Activated CD4-positive, alpha-beta T cell treated with anti-CD3 and anti-CD28 coated beads, Interleukin-2, amount 10 ng/mL, durations not matched to agents 24 days and 14 days (primary cell): Measurements from ENCODE around the gene ADAMTSL3. TPM values are rescaled to one million over a fixed set of nuclear protein-coding genes. Genes with fewer than 3 reads are reported as not detected.

Experiments
- DNase-seq: peaks from one replicate; pipeline ENCODE4 v3.0.0; 2022
- H3K27ac Mint-ChIP-seq: one replicate; pipeline ENCODE4 v1.8.0; 2022; ENCODE audit warnings: mild to moderate bottlenecking, mixed read lengths
- H3K27me3 Mint-ChIP-seq: one replicate; pipeline ENCODE4 v1.8.0; 2022; ENCODE audit warnings: mixed read lengths
- H3K36me3 Mint-ChIP-seq: one replicate; pipeline ENCODE4 v1.8.0; 2022; ENCODE audit warnings: low read depth, mild to moderate bottlenecking, mixed read lengths
- H3K4me1 Mint-ChIP-seq: one replicate; pipeline ENCODE4 v1.8.0; 2021; ENCODE audit warnings: mixed read lengths
- H3K4me3 Mint-ChIP-seq: one replicate; pipeline ENCODE4 v1.8.0; 2022; ENCODE audit warnings: mild to moderate bottlenecking, moderate library complexity, mixed read lengths
- H3K9me3 Mint-ChIP-seq: one replicate; pipeline ENCODE4 v1.8.0; 2021; ENCODE audit warnings: mixed read lengths
- intact Hi-C: fragments of 100-400 bp; cut with micrococcal nuclease; formaldehyde crosslinking; loops from one replicate; pipeline ENCODE4 v1.15.1; 2023
- total RNA-seq: library from RNA; stranded (reverse); gene quantifications from 2 replicates; pipeline ENCODE4 v1.2.3, GENCODE V29; 2022

ADAMTSL3 gene
- total RNA-seq, 1 donor from 2014 or later: not detected

DNA sequence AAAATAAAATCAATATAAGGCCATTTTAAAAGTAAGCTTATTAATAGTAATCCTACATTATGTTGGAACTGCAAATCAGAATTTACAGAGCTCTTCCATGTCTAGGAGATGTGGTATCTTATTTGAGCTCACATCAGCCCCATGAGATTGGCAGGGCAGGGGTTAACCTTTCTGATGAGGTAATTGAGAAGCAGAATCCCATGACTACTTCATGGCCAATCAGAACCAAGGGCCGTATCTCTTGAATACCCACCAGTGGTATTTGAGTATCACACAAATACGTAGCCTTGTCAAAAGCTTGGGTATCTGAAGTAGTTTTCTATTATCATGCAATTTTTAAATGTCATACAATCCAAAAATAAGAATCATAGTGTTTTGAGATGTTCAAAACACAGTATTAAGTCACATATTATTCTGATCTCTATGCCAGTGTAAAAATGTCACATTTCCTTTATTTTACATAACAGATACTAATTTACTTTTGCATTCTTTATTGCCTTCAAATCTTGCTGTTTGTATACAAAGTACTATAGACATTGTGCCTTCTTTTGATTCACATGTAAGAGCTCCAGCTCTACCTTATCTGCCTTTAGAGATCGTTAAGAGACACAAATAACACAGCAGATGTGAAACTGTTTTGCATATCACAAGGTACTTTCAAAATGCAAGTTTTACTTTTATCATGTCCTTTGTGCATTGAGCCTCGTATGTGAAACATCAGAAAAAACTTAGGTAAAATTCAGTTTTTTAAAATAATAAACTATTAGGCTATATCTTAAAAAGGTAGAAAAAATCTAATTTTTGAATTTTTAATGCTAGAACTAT is 329.9 kb downstream of the ADAMTSL3 start:
- DNase-seq: no peak
- H3K27me3 Mint-ChIP-seq: no peaks in the 10 kb centered on the region
- no peaks in the 10 kb centered on the region for H3K4me1 Mint-ChIP-seq
- no peaks in the 10 kb centered on the region for H3K9me3 Mint-ChIP-seq
- intact Hi-C loops: no loop called here
- no peak overlapping the region for H3K27ac Mint-ChIP-seq
- no peaks in the 10 kb centered on the region for H3K36me3 Mint-ChIP-seq
- H3K4me3 Mint-ChIP-seq: no peak overlapping the region

DNA sequence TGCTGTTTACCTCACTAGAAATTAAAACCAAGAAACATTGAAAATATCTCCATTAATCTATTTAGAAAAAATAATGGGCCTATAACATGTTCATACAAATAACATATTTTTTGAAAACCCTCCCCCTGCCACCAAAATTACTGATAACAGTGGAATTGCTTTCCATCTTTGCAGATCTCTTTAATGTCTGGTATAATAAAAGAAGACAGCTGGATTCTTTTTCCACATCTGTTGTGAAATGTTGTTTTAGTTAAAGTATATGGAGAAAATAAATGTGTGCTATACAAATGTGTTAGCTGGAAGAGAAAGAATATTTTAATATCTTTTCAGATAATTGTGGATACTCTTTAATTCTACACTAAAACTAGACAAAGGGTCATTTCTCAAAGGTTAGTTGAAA is 330.7 kb downstream of the ADAMTSL3 start:
- H3K4me1 Mint-ChIP-seq: no peaks in the 10 kb centered on the region
- no peaks in the 10 kb centered on the region for H3K9me3 Mint-ChIP-seq
- no peak overlapping the region for H3K4me3 Mint-ChIP-seq
- no peaks in the 10 kb centered on the region for H3K27me3 Mint-ChIP-seq
- DNase-seq: no peak
- no peak overlapping the region for H3K27ac Mint-ChIP-seq
- intact Hi-C loops: no loop called here
- H3K36me3 Mint-ChIP-seq: no peaks in the 10 kb centered on the region

DNA sequence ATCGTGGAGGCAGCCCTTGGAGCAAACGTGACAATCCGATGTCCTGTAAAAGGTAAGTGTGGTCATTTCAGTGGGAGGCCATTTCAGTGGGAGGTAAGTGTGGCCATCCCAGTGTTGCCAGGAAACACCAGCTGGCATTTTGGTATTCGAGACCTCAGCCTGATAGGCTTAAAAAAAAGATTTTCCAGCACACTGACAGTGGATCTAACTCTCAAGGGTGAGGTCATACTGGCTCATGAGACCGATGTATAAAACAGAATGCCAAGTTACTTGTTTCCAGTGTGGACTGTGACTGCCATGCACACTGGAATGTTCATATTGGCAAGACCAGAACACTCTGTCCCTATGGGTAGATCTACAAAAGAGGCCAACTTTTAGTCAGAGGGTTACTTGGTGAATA is 337.2 kb downstream of the ADAMTSL3 start:
- H3K27ac Mint-ChIP-seq: no peak overlapping the region
- no peaks in the 10 kb centered on the region for H3K4me1 Mint-ChIP-seq
- intact Hi-C loops: no loop called here
- peaks cover 1% of the 10 kb centered on the region for H3K27me3 Mint-ChIP-seq
- no peaks in the 10 kb centered on the region for H3K9me3 Mint-ChIP-seq
- H3K4me3 Mint-ChIP-seq: no peak overlapping the region
- H3K36me3 Mint-ChIP-seq: no peaks in the 10 kb centered on the region
- DNase-seq: no peak

DNA sequence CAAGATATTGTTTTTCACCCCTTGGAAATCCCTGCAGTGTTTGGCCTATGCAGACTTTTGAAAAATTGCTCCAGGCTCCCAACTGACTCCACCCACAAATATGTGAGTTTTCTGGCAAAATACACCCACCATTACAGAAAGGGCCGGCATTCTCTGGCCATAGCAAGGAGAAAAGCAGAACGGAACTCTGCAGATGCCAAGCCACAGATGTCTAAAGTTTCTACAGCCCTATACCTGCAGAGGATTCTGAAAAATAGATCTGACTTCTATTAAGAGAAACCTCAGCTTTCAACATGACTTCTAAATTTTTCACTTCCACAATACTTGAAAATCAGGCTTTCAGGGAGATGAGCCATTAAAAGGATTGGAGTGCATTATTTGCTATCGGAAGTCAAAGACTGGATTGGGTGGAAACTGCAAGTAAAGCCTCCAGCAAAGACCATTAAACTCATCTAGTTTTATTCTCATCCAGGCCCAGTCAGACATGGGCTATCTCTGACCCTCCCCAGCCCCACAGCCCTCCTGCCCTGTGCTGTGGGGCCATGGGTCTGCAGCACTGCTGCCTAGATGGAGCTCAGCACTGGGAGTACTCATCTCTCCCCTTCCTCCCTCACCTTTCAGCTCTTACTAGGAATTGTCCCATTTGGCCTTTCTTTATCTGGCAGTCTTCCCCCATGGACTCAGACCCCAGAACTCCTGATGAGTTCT is 338.6 kb downstream of the ADAMTSL3 start:
- intact Hi-C loops: no loop called here
- DNase-seq: no peak

DNA sequence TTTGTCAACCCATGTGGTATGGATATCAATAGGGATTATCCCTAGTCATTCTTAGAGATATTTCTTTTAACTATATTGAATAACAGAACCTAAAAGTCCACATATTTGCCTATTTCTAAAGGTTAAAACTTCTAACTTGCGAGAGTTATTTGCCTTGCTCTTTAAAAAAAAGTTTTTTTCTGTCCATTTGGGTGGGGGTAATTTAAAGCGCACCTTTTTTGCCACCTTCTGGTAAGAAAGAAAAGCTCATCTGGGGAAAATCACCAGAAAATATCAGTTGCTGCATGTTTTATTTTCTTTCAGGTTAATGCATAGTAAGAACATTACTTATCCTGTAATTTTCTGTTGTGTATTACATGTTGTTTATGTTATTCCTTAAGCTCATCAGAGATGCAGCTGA is 339.7 kb downstream of the ADAMTSL3 start:
- no peaks in the 10 kb centered on the region for H3K36me3 Mint-ChIP-seq
- no peak overlapping the region for H3K27ac Mint-ChIP-seq
- peaks cover 1% of the 10 kb centered on the region for H3K27me3 Mint-ChIP-seq
- no peaks in the 10 kb centered on the region for H3K4me1 Mint-ChIP-seq
- DNase-seq: no peak
- intact Hi-C loops: no loop called here
- H3K9me3 Mint-ChIP-seq: no peaks in the 10 kb centered on the region
- H3K4me3 Mint-ChIP-seq: no peak overlapping the region

More for the DNA sequence above, 338.6 kb downstream of the ADAMTSL3 start:
- Mint-ChIP-seq H3K27ac (no peak overlapping the region), H3K9me3 (no peaks in the 10 kb centered on the region), H3K36me3 (no peaks in the 10 kb centered on the region), H3K4me1 (no peaks in the 10 kb centered on the region), H3K4me3 (no peak overlapping the region), H3K27me3 (peaks cover 1% of the 10 kb centered on the region)

DNA sequence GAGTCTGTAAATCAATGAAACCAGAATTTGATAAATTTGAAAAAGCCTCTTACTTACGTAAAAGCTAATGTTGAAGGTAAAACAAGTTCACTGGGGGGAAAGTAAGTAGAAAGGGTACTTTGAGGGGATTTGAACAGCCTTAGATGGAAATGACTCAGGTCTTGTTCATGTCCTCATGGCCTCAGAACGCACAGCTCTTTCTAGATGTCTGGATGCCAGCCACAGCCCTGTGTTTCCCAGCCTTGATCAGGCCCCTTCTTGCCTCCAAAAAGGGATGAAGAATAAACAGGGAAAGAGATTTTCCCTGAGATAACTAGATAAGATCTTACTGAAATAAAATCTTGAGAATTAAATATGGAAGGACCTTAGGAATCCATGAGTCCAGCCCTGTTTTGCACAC is 344.6 kb downstream of the ADAMTSL3 start:
- Mint-ChIP-seq H3K36me3 (no peaks in the 10 kb centered on the region), H3K9me3 (no peaks in the 10 kb centered on the region), H3K27me3 (no peaks in the 10 kb centered on the region), H3K4me3 (no peak overlapping the region), H3K4me1 (no peaks in the 10 kb centered on the region), H3K27ac (no peak overlapping the region)
- intact Hi-C loops: no loop called here
- no peak for DNase-seq

DNA sequence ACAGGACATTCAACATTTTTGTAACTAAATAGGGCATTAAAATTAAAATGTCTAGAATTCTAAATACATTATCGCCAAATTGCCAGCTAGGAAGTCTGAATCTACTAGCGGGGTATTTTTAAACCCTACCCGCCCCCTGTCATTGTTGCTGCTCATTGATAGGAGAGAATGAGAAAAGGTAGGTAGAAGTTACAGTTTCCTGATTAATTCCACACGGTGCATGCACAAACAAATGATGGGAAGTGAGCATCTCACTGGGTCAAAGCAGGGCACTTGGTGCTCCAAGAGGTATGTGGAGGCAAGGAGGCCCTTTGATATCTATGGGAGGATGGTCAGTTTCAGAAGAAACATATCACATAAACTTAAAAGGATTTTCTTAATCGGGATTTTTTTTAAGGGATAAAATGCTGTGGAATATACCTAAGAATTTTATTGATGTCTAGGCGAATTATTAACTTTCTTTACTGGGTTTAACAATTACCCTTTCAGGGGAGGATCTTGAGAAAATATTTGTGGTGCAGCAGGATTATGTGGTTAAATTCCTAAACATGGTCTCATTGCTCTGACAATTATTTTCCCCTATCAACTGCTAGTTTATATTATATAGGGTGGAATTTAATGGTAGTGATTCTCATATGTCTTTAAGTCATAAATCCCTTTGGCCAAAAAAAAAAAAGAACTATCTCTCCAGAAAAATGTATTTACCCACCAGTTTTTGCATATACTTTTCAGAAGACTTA is 345.6 kb downstream of the ADAMTSL3 start:
- intact Hi-C loops: no loop called here
- no peak overlapping the region for H3K27ac Mint-ChIP-seq

DNA sequence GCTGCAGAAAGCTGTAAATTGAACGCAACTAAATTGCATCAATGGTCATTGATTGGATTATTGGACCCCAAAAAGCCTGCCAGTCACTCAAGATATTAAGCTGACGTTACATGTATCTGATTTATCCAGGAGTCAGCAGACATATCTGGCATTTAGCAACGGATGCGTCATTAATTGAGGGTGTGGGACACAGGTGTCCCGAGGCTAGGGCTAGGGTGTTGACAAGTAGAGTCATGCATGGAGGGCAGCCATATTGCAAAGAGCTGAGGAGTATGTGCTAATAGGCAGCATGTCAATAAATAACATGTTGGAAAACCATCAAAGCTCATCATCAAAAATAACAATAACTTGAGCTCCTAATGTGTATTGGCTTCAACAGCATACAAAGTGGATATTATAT is 347.1 kb downstream of the ADAMTSL3 start:
- Mint-ChIP-seq H3K9me3 (no peaks in the 10 kb centered on the region), H3K4me1 (no peaks in the 10 kb centered on the region), H3K27ac (no peak overlapping the region), H3K27me3 (no peaks in the 10 kb centered on the region), H3K4me3 (no peak overlapping the region), H3K36me3 (no peaks in the 10 kb centered on the region)
- intact Hi-C loops: no loop called here
- DNase-seq: no peak

More for the DNA sequence above, 345.6 kb downstream of the ADAMTSL3 start:
- Mint-ChIP-seq H3K27me3 (no peaks in the 10 kb centered on the region), H3K4me3 (no peak overlapping the region), H3K4me1 (no peaks in the 10 kb centered on the region), H3K36me3 (no peaks in the 10 kb centered on the region), H3K9me3 (no peaks in the 10 kb centered on the region)
- no peak for DNase-seq

DNA sequence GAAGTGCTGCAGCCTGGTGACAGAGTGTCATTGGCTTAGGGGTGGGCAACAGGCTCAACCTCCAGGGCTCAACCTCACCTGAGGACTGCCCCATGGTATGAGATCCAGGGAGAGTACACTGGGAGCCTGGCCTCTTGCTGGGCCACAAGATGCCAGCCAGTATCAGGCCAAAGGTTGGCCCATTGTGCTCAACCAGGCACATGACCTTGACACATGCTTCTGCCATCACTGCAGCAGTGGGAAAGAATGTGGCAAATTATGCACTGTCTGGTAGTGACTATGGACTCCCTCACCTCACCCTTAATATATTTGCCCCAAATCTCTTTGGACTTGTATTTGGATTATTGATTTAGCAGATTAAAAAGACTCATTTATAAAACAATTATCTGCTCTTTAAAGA is 347.7 kb downstream of the ADAMTSL3 start:
- Mint-ChIP-seq H3K4me1 (no peaks in the 10 kb centered on the region), H3K27me3 (no peaks in the 10 kb centered on the region), H3K27ac (no peak overlapping the region), H3K9me3 (no peaks in the 10 kb centered on the region), H3K4me3 (no peak overlapping the region), H3K36me3 (no peaks in the 10 kb centered on the region)
- intact Hi-C loops: no loop called here
- DNase-seq: no peak

DNA sequence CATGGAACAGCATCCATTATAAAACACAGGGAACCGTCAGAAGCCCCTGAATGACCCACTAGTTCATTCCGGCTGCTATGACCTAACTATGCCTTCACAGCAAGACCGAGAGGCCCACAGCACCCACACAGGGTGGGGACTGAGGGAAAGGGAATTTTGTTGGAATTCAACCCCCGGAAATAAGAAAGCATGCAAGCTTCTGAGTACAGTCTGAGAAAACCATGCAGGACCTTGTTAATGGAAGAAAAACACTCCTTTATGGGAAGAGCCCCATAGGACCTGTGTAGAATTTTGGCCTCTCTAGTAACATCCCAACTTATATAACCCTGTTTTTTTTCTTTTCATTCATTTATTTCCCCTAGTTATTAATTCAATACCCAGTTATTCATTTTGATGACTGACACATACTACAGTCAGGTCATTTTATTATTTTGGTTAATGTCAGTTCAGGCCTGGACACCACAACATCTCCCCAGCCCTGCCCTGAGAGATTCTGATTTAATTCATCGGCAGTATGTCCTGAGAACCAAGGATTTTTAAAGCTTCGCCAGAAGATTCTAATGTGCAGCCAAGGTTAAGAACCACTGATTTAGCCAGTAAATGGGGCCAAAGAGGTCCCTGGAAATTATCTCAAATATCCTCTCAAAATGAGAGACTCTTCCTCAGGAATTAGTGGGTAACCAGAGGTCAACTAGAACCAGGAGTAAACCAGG is 350.0 kb downstream of the ADAMTSL3 start:
- intact Hi-C loops: no loop called here

DNA sequence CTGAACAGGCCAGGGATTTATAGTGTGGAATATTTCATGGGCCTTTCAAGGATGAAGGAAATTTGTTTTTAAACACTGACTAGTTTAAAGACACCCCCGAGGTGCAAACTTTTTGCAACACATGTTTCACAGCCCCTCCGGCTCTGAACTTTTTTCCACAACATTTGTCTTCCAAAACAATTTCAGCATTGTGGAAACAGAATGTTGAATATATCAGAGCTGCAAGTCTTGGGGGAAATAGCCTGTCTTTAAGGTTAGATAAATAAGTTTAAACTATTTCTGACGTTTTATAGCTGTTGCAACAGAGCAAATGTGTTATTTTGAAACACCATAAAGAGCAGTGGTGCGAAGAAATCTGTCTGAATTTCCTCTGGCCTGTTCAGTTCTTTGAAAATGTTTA is 352.5 kb downstream of the ADAMTSL3 start:
- Mint-ChIP-seq H3K27ac (no peak overlapping the region), H3K9me3 (no peaks in the 10 kb centered on the region), H3K36me3 (no peaks in the 10 kb centered on the region), H3K27me3 (no peaks in the 10 kb centered on the region), H3K4me1 (no peaks in the 10 kb centered on the region), H3K4me3 (no peak overlapping the region)
- DNase-seq: no peak
- intact Hi-C loops: no loop called here

More for the DNA sequence above, 350.0 kb downstream of the ADAMTSL3 start:
- Mint-ChIP-seq H3K27me3 (no peaks in the 10 kb centered on the region), H3K4me1 (no peaks in the 10 kb centered on the region), H3K27ac (no peak overlapping the region), H3K4me3 (no peak overlapping the region), H3K36me3 (no peaks in the 10 kb centered on the region), H3K9me3 (no peaks in the 10 kb centered on the region)
- no peak for DNase-seq

DNA sequence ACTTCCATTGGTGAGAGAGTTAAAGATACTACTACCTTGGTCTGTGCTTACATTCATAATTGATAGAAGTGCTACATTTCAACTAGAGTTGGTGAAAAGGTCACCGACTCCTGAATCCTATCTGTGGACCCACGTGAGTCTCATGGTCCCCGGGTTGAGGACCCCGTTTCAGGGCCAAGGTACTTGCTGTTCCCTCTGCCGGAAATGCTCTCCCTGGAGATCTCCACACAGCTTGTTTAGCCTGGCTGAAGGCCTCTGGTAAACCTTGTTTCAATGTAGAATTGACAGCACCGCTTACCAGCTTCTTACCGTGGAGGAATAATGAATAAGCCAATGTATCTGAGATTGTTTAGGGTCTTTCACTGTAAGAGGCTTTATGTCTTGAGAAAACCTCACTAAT is 355.7 kb downstream of the ADAMTSL3 start:
- DNase-seq: no peak
- intact Hi-C loops: no loop called here
- Mint-ChIP-seq H3K4me1 (no peaks in the 10 kb centered on the region), H3K36me3 (no peaks in the 10 kb centered on the region), H3K27me3 (peaks cover 2% of the 10 kb centered on the region), H3K27ac (no peak overlapping the region), H3K9me3 (no peaks in the 10 kb centered on the region), H3K4me3 (no peak overlapping the region)

DNA sequence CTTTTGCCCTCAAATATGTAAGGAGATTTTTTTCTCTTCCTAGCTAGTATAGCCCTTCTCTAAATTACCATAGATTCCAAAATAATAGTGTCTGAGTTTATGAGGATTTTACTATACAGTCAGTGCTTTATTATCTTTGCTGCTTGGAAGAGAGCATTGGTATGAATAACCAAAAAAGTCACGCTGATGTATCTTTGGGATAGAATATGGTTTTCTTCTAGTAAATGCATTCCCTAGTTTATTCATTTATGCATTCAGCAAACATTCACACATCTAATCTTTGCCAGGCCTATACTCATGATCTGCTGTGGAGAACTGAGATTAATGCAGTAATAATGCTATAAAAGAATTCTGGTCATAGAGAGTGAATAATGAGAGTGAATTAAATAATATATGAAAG is 356.3 kb downstream of the ADAMTSL3 start:
- no peaks in the 10 kb centered on the region for H3K9me3 Mint-ChIP-seq
- H3K4me1 Mint-ChIP-seq: no peaks in the 10 kb centered on the region
- H3K27me3 Mint-ChIP-seq: peaks cover 2% of the 10 kb centered on the region
- H3K27ac Mint-ChIP-seq: no peak overlapping the region
- no peak overlapping the region for H3K4me3 Mint-ChIP-seq
- intact Hi-C loops: no loop called here
- no peaks in the 10 kb centered on the region for H3K36me3 Mint-ChIP-seq
- no peak for DNase-seq
